ENCODE measurements around the gene ASPRV1. TPM values are rescaled to one million over a fixed set of nuclear protein-coding genes. Genes with fewer than 3 reads are reported as not detected.
A peak's percentile ranks its signal among the peaks of the same experiment; 100 is the strongest.

Gene ASPRV1
- total and polyA plus RNA-seq, 10 donors, result 1.2 to 5.3 (median 3.5) TPM

DNA sequence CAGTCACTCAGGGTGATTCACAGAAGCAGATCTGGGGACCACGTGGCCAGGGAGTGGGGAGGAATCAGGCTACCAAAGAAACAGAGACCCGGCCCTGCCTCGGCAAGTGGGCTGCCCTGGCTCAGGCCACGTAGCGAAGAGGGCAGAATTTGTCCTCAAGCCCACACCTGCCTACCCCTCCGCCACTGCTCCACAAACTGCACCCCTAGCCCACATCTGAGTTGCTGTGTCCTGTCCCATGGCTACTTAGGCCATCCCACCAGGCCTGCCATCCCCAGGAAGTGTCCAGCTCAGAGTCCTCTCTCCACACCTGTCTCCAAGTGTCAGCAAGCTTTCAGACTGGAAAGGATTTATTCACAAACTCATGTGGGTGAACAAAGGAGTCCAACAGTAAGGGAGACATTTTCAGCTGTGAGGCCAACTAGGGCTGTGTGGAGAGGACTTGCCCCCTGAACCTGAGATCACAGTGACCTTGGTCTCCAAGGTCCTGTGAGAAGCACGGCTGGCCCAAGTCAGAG, 31.7 kb upstream of the ASPRV1 start:
- 90 to 95% (median 90%) methylated on average over 7 of the region's 7 CpGs for WGBS, 5 donors
- Histone ChIP-seq H3K27ac (no peak overlapping the region), H3K9me3 (no peaks in the 10 kb centered on the region), H3K4me3 (no peak overlapping the region), H3K4me1 (peaks cover 0 to 14% (median 0%) of the 10 kb centered on the region in 6 donors), H3K36me3 (peaks cover 0 to 46% (median 17%) of the 10 kb centered on the region in 6 donors), H3K27me3 (replicated peaks in 1 of 7) (no peaks in the 10 kb centered on the region)
- TF ChIP-seq POLR2AphosphoS5 (IDR thresholded peaks at IDR 0.05) (no peak), CTCF (IDR thresholded peaks at IDR 0.05 in 8 of 11, conservative IDR thresholded peaks at IDR 0.05 in 3 of 11) (no peak), POLR2A (IDR thresholded peaks at IDR 0.05) (no peak)
- intact Hi-C loops (cut with DNase I; ENCODE audit: low total_unique reads), result no loop called here
- DNase-seq, result no peak

- TF ChIP-seq CTCF (IDR thresholded peaks at IDR 0.05 in 8 of 11, conservative IDR thresholded peaks at IDR 0.05 in 3 of 11) (no peak), POLR2A (IDR thresholded peaks at IDR 0.05) (no peak), POLR2AphosphoS5 (IDR thresholded peaks at IDR 0.05) (no peak)
- DNase-seq, result peak; percentile 9
- H3K4me3 ChIP-seq, result no peak overlapping the region
- H3K27ac ChIP-seq, result no peak overlapping the region
- peaks cover 0 to 46% (median 17%) of the 10 kb centered on the region in 6 donors for H3K36me3 ChIP-seq
- no peaks in the 10 kb centered on the region for H3K9me3 ChIP-seq
- WGBS, 5 donors, result 87 to 94% (median 93%) methylated on average over 8 of the region's 8 CpGs
- no peaks in the 10 kb centered on the region for H3K27me3 ChIP-seq (replicated peaks in 1 of 7)
- peaks cover 0 to 10% (median 0%) of the 10 kb centered on the region in 6 donors for H3K4me1 ChIP-seq
- intact Hi-C loops (cut with DNase I; ENCODE audit: low total_unique reads), result no loop called here
Observed at GRCh38 chr2:69992310-69993047, 31.0 kb upstream of the ASPRV1 start.

- DNase-seq, result peak; percentile 54
- TF ChIP-seq CTCF (IDR thresholded peaks at IDR 0.05 in 8 of 11, conservative IDR thresholded peaks at IDR 0.05 in 3 of 11) (no peak), POLR2AphosphoS5 (IDR thresholded peaks at IDR 0.05) (peak in 1 of 3 donors; percentile 15), POLR2A (IDR thresholded peaks at IDR 0.05) (no peak)
- no peak overlapping the region for H3K4me3 ChIP-seq
- intact Hi-C loops (cut with DNase I; ENCODE audit: low total_unique reads), result no loop called here
- H3K4me1 ChIP-seq, result peaks cover 0 to 11% (median 3%) of the 10 kb centered on the region in 6 donors
- no peaks in the 10 kb centered on the region for H3K9me3 ChIP-seq
- peaks cover 0 to 29% (median 4%) of the 10 kb centered on the region in 6 donors for H3K36me3 ChIP-seq
- WGBS, 5 donors, result 72 to 96% (median 90%) methylated on average over 10 to 12 of the region's 12 CpGs
- H3K27me3 ChIP-seq (replicated peaks in 1 of 7), result no peaks in the 10 kb centered on the region
- H3K27ac ChIP-seq, result no peak overlapping the region
Observed at GRCh38 chr2:69989441-69990105, 28.1 kb upstream of the ASPRV1 start.

- peaks cover 0 to 23% (median 4%) of the 10 kb centered on the region in 6 donors for H3K36me3 ChIP-seq
- H3K27ac ChIP-seq, result no peak overlapping the region
- no peak overlapping the region for H3K4me3 ChIP-seq
- WGBS, 5 donors, result 74 to 97% (median 89%) methylated on average over 3 of the region's 3 CpGs
- no peaks in the 10 kb centered on the region for H3K9me3 ChIP-seq
- no peaks in the 10 kb centered on the region for H3K27me3 ChIP-seq (replicated peaks in 1 of 7)
- intact Hi-C loops (cut with DNase I; ENCODE audit: low total_unique reads), result no loop called here
- H3K4me1 ChIP-seq, result peaks cover 0 to 11% (median 3%) of the 10 kb centered on the region in 6 donors
- TF ChIP-seq POLR2A (IDR thresholded peaks at IDR 0.05) (no peak), CTCF (IDR thresholded peaks at IDR 0.05 in 8 of 11, conservative IDR thresholded peaks at IDR 0.05 in 3 of 11) (no peak), POLR2AphosphoS5 (IDR thresholded peaks at IDR 0.05) (no peak)
- DNase-seq, result peak; percentile 36
Observed at GRCh38 chr2:69989009-69989408, 27.6 kb upstream of the ASPRV1 start.

Data from spleen (tissue), 11 donors.